Measurements from ENCODE around the gene PAK4.
"Not testable (repeated sequence)": the region's sequence is repeated elsewhere in the genome, so short reads cannot be mapped to it uniquely, and the experiment has no call there.

Gene PAK4

GRCh38 chr19:39125554-39126311 is at the start of gene PAK4:
TSS of gene PAK4 (plus strand) at chr19:39125786. CDS start at chr19:39169554, 43,768 bp downstream.
- peak; percentile 99 for DNase-seq

GRCh38 chr19:39077323-39077722 is 48.3 kb upstream of the PAK4 start:
- no peak for DNase-seq

- no peak for DNase-seq
These were observed 47.0 kb upstream of the PAK4 start for GRCh38 chr19:39078436-39079200.

GRCh38 chr19:39080431-39080830 is 45.2 kb upstream of the PAK4 start:
- no peak for DNase-seq

GRCh38 chr19:39082167-39082566 is 43.4 kb upstream of the PAK4 start:
- no peak for DNase-seq

- DNase-seq, result no peak
These were observed 42.6 kb upstream of the PAK4 start for GRCh38 chr19:39082745-39083598.

- no peak for DNase-seq
These were observed 42.0 kb upstream of the PAK4 start for GRCh38 chr19:39083599-39083982.

- DNase-seq, result no peak
These were observed 41.4 kb upstream of the PAK4 start, which contains the start of gene ACP7 for GRCh38 chr19:39083983-39084731. TSS of gene ACP7 (plus strand) at chr19:39084368. CDS start at chr19:39085270, 902 bp downstream.

- no peak for DNase-seq
These were observed 40.9 kb upstream of the PAK4 start for GRCh38 chr19:39084732-39085080.

GRCh38 chr19:39085392-39085791 is 40.2 kb upstream of the PAK4 start:
- DNase-seq, result no peak

- no peak for DNase-seq
These were observed 39.2 kb upstream of the PAK4 start for GRCh38 chr19:39086386-39086785.

GRCh38 chr19:39087907-39088686 is 37.5 kb upstream of the PAK4 start:
- DNase-seq, result no peak

GRCh38 chr19:39090016-39090415 is 35.6 kb upstream of the PAK4 start:
- not testable (repeated sequence) for DNase-seq

- no peak for DNase-seq
These were observed 34.7 kb upstream of the PAK4 start for GRCh38 chr19:39090881-39091280.

GRCh38 chr19:39095799-39096540 is 29.6 kb upstream of the PAK4 start:
- not testable (repeated sequence) for DNase-seq

GRCh38 chr19:39097299-39097698 is 28.3 kb upstream of the PAK4 start:
- no peak for DNase-seq

GRCh38 chr19:39097721-39098120 is 27.9 kb upstream of the PAK4 start:
- DNase-seq, result no peak

GRCh38 chr19:39098365-39099269 is 27.0 kb upstream of the PAK4 start:
- no peak for DNase-seq

- DNase-seq, result no peak
These were observed 26.2 kb upstream of the PAK4 start for GRCh38 chr19:39099341-39099740.
